ENCODE results near the gene KRTAP12-3.
"Not testable (repeated sequence)": the region's sequence is repeated elsewhere in the genome, so short reads cannot be mapped to it uniquely, and the experiment has no call there.

Gene KRTAP12-3

GRCh38 chr21:44615911-44616590 is 41.7 kb upstream of the KRTAP12-3 start:
- Histone ChIP-seq H3K4me1 (ENCODE audit: control insufficient read depth, insufficient read depth, low read length, unreplicated experiment) (no peaks in the 10 kb centered on the region), H2AFZ (ENCODE audit: low read length, unreplicated experiment) (no peak overlapping the region), H3K27ac (ENCODE audit: low read depth, low read length) (no peak overlapping the region), H3K79me2 (ENCODE audit: control insufficient read depth, insufficient read depth, low read length, unreplicated experiment) (no peaks in the 10 kb centered on the region), H3K27me3 (ENCODE audit: insufficient read depth, low read length) (peaks cover 14% of the 10 kb centered on the region; the same call in 1 of the 2 replicates), H3K36me3 (ENCODE audit: insufficient read depth, low read length) (no peaks in the 10 kb centered on the region), H3K4me3 (ENCODE audit: low read depth, low read length) (no peak overlapping the region)

DNA sequence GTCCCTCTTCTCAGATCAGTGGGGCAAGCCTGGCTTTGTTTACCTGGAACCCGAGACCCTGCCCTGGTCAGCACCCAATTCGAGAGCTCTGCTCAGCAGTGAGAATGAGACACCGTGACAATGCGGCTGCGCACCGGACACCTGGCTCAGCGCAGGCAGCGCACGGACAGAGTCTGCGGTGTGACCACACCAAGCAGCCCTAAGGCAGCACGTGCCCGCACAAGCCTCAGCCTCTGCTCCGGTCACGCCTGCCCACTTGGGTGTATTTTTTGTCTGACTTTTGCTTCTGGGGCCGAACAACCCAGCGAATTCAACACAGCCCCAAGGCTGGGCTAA is 41.2 kb upstream of the KRTAP12-3 start:
- Histone ChIP-seq H3K27me3 (ENCODE audit: insufficient read depth, low read length) (peaks cover 14% of the 10 kb centered on the region; the same call in 1 of the 2 replicates), H3K4me1 (ENCODE audit: control insufficient read depth, insufficient read depth, low read length, unreplicated experiment) (no peaks in the 10 kb centered on the region), H3K27ac (ENCODE audit: low read depth, low read length) (no peak overlapping the region), H3K36me3 (ENCODE audit: insufficient read depth, low read length) (no peaks in the 10 kb centered on the region), H3K4me3 (ENCODE audit: low read depth, low read length) (no peak overlapping the region), H2AFZ (ENCODE audit: low read length, unreplicated experiment) (no peak overlapping the region), H3K79me2 (ENCODE audit: control insufficient read depth, insufficient read depth, low read length, unreplicated experiment) (no peaks in the 10 kb centered on the region)

DNA sequence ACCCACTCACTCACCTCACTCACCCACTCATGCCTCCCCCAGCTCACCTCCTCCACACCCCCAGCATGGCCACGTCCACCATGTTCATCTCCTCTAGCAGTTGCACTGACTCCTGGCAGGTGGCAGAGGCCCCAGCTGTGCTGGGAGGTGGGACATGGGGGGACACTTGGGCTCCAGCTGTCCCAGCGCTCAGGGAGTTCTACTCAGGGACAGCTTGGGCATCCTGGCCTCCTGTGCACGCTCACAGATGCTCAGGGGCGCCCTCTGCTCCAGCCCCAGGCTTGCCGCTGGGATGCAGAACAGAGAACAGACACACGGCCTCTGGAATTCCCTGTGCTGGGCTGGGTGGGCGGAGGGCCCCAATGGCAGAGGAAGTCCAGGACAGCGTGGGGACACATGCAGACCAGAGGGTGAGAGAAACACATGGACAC is 40.6 kb upstream of the KRTAP12-3 start:
- H3K27ac ChIP-seq (ENCODE audit: low read depth, low read length): no peak overlapping the region
- peaks cover 14% of the 10 kb centered on the region; the same call in 1 of the 2 replicates for H3K27me3 ChIP-seq (ENCODE audit: insufficient read depth, low read length)
- no peaks in the 10 kb centered on the region for H3K36me3 ChIP-seq (ENCODE audit: insufficient read depth, low read length)
- H3K4me1 ChIP-seq (ENCODE audit: control insufficient read depth, insufficient read depth, low read length, unreplicated experiment): no peaks in the 10 kb centered on the region
- H3K79me2 ChIP-seq (ENCODE audit: control insufficient read depth, insufficient read depth, low read length, unreplicated experiment): no peaks in the 10 kb centered on the region
- H2AFZ ChIP-seq (ENCODE audit: low read length, unreplicated experiment): no peak overlapping the region
- no peak overlapping the region for H3K4me3 ChIP-seq (ENCODE audit: low read depth, low read length)

GRCh38 chr21:44618504-44618903 is 39.2 kb upstream of the KRTAP12-3 start:
- Histone ChIP-seq H3K27ac (ENCODE audit: low read depth, low read length) (no peak overlapping the region), H3K4me3 (ENCODE audit: low read depth, low read length) (no peak overlapping the region), H3K79me2 (ENCODE audit: control insufficient read depth, insufficient read depth, low read length, unreplicated experiment) (no peaks in the 10 kb centered on the region), H3K36me3 (ENCODE audit: insufficient read depth, low read length) (no peaks in the 10 kb centered on the region), H3K4me1 (ENCODE audit: control insufficient read depth, insufficient read depth, low read length, unreplicated experiment) (no peaks in the 10 kb centered on the region), H2AFZ (ENCODE audit: low read length, unreplicated experiment) (no peak overlapping the region), H3K27me3 (ENCODE audit: insufficient read depth, low read length) (peaks cover 14% of the 10 kb centered on the region; the same call in 1 of the 2 replicates)

DNA sequence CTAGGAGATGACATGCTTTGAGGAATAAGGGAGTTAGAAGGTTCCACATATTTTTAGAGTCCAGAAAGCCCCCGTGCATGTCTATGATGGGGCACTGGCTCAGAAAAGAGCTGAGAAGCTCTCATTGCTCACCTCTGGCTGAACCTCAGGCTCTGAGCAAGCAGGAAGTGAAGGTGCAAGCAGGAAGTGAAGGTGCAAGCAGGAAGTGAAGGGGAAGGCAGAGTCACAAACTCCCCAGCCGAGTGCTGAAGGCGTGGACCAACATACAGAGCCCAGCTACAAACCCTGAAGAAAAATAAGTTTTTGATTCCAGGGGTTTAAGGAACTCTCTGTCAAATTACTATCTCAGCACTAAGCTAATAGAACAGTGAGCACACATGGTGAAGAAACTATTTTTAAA is 38.8 kb upstream of the KRTAP12-3 start:
- H3K4me3 ChIP-seq (ENCODE audit: low read depth, low read length): no peak overlapping the region
- H3K36me3 ChIP-seq (ENCODE audit: insufficient read depth, low read length): no peaks in the 10 kb centered on the region
- no peaks in the 10 kb centered on the region for H3K79me2 ChIP-seq (ENCODE audit: control insufficient read depth, insufficient read depth, low read length, unreplicated experiment)
- no peak overlapping the region for H2AFZ ChIP-seq (ENCODE audit: low read length, unreplicated experiment)
- peaks cover 14% of the 10 kb centered on the region; the same call in 1 of the 2 replicates for H3K27me3 ChIP-seq (ENCODE audit: insufficient read depth, low read length)
- no peak overlapping the region for H3K27ac ChIP-seq (ENCODE audit: low read depth, low read length)
- H3K4me1 ChIP-seq (ENCODE audit: control insufficient read depth, insufficient read depth, low read length, unreplicated experiment): no peaks in the 10 kb centered on the region

GRCh38 chr21:44619886-44620285 is 37.8 kb upstream of the KRTAP12-3 start:
- no peak overlapping the region for H2AFZ ChIP-seq (ENCODE audit: low read length, unreplicated experiment)
- no peaks in the 10 kb centered on the region for H3K79me2 ChIP-seq (ENCODE audit: control insufficient read depth, insufficient read depth, low read length, unreplicated experiment)
- H3K27me3 ChIP-seq (ENCODE audit: insufficient read depth, low read length): peaks cover 11% of the 10 kb centered on the region; the same call in 1 of the 2 replicates
- no peaks in the 10 kb centered on the region for H3K4me1 ChIP-seq (ENCODE audit: control insufficient read depth, insufficient read depth, low read length, unreplicated experiment)
- no peak overlapping the region for H3K27ac ChIP-seq (ENCODE audit: low read depth, low read length)
- no peak overlapping the region for H3K4me3 ChIP-seq (ENCODE audit: low read depth, low read length)
- H3K36me3 ChIP-seq (ENCODE audit: insufficient read depth, low read length): no peaks in the 10 kb centered on the region

DNA sequence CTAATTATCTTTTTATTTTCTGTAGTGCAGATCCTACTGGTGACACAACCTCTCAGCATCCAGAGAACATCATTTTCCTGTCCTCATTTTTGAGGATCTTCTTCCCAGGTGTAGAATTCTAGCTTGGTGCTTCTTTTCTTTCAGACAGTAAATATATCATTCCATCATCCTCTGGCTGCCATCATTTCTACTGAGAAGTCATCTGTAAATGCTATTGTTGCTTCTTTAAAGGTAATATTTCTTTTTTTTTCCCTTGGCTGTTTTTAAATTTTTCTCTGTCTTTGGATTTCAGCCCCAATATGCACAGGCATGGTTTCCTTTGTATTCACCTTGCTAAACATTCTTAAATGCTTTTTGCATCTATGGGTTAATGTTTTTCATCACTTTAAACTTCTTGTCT is 34.2 kb upstream of the KRTAP12-3 start:
- H3K36me3 ChIP-seq (ENCODE audit: insufficient read depth, low read length): no peaks in the 10 kb centered on the region
- H3K27ac ChIP-seq (ENCODE audit: low read depth, low read length): no peak overlapping the region
- no peak overlapping the region for H2AFZ ChIP-seq (ENCODE audit: low read length, unreplicated experiment)
- H3K4me1 ChIP-seq (ENCODE audit: control insufficient read depth, insufficient read depth, low read length, unreplicated experiment): no peaks in the 10 kb centered on the region
- no peaks in the 10 kb centered on the region for H3K79me2 ChIP-seq (ENCODE audit: control insufficient read depth, insufficient read depth, low read length, unreplicated experiment)
- peaks cover 3% of the 10 kb centered on the region; the same call in 1 of the 2 replicates for H3K27me3 ChIP-seq (ENCODE audit: insufficient read depth, low read length)
- H3K4me3 ChIP-seq (ENCODE audit: low read depth, low read length): no peak overlapping the region

- Histone ChIP-seq H3K79me2 (ENCODE audit: control insufficient read depth, insufficient read depth, low read length, unreplicated experiment) (no peaks in the 10 kb centered on the region), H3K27ac (ENCODE audit: low read depth, low read length) (no peak overlapping the region), H2AFZ (ENCODE audit: low read length, unreplicated experiment) (no peak overlapping the region), H3K27me3 (ENCODE audit: insufficient read depth, low read length) (no peaks in the 10 kb centered on the region), H3K4me1 (ENCODE audit: control insufficient read depth, insufficient read depth, low read length, unreplicated experiment) (no peaks in the 10 kb centered on the region), H3K36me3 (ENCODE audit: insufficient read depth, low read length) (no peaks in the 10 kb centered on the region), H3K4me3 (ENCODE audit: low read depth, low read length) (no peak overlapping the region)
Measured at GRCh38 chr21:44625756-44626155, 32.0 kb upstream of the KRTAP12-3 start.

DNA sequence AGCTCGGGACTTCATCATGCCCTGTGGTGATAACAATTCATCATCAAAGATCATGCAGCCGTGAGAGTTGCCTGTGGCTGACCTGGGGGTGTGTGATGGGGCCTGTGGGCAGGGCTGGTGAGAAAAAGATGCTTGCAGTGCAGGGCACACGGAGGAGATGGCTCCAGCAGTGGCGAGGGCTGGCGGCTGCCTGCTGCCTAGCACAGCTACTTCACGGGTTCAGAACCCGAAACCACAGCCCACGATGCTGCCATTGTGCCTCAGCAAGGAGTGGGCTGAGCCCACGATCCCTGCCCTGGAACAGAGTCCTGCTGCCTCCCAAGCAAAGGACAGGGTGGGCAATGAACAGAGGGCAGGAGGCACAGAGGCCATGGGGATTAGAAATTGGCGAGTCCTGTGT is 31.5 kb upstream of the KRTAP12-3 start:
- no peak overlapping the region for H3K4me3 ChIP-seq (ENCODE audit: low read depth, low read length)
- no peaks in the 10 kb centered on the region for H3K36me3 ChIP-seq (ENCODE audit: insufficient read depth, low read length)
- no peaks in the 10 kb centered on the region for H3K27me3 ChIP-seq (ENCODE audit: insufficient read depth, low read length)
- H2AFZ ChIP-seq (ENCODE audit: low read length, unreplicated experiment): no peak overlapping the region
- no peaks in the 10 kb centered on the region for H3K4me1 ChIP-seq (ENCODE audit: control insufficient read depth, insufficient read depth, low read length, unreplicated experiment)
- no peaks in the 10 kb centered on the region for H3K79me2 ChIP-seq (ENCODE audit: control insufficient read depth, insufficient read depth, low read length, unreplicated experiment)
- no peak overlapping the region for H3K27ac ChIP-seq (ENCODE audit: low read depth, low read length)

DNA sequence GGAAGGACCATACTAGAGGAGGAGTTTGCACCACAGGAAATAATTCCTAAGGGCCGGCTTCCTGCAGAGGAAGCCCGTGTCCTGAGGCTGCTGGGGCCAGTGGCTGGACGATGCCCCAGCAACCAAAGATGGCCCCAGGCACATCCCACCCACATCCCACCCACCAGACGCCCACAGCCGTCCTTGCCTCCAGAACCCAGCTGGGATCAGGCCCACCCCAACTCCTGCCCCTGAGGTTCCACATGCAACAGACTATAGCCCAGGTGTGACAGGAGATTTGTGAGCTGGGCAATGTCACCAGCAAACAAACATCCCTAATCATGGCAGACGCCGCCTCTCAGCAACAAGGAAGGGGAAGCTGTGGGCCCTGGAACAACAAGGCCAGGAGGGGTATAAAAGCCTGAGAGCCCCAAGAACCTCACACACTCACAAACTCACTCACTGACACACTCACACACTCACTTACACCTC is 31.0 kb upstream of the KRTAP12-3 start, which contains the start of gene KRTAP10-9:
KRTAP10-9 (plus strand) TSS at position 421 of the 471 bp plus-strand sequence. CDS start 79 bp downstream, outside the sequence.
- Histone ChIP-seq H3K27me3 (ENCODE audit: insufficient read depth, low read length) (no peaks in the 10 kb centered on the region), H3K4me1 (ENCODE audit: control insufficient read depth, insufficient read depth, low read length, unreplicated experiment) (no peaks in the 10 kb centered on the region), H2AFZ (ENCODE audit: low read length, unreplicated experiment) (no peak within 1 kb of the TSS), H3K36me3 (ENCODE audit: insufficient read depth, low read length) (no peaks in the 10 kb centered on the region), H3K4me3 (ENCODE audit: low read depth, low read length) (no peak within 1 kb of the TSS), H3K79me2 (ENCODE audit: control insufficient read depth, insufficient read depth, low read length, unreplicated experiment) (no peaks in the 10 kb centered on the region), H3K27ac (ENCODE audit: low read depth, low read length) (no peak within 1 kb of the TSS)

DNA sequence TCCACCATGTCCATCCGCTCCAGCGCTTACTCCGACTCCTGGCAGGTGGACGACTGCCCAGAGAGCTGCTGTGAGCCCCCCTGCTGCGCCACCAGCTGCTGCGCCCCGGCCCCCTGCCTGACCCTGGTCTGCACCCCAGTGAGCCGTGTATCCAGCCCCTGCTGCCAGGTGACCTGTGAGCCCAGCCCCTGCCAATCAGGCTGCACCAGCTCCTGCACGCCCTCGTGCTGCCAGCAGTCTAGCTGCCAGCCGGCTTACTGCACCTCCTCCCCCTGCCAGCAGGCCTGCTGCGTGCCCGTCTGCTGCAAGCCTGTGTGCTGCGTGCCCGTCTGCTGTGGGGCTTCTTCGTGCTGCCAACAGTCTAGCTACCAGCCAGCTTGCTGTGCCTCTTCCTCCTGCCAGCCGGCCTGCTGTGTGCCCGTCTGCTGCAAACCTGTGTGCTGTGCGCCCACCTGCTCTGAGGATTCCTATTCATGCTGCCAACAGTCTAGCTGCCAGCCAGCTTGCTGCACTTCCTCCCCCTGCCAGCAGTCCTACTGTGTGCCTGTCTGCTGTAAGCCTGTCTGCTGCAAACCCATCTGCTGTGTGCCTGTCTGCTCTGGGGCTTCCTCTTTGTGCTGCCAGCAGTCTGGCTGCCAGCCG is 30.4 kb upstream of the KRTAP12-3 start:
- not testable (repeated sequence) for H3K36me3 ChIP-seq (ENCODE audit: insufficient read depth, low read length); H3K79me2 ChIP-seq (ENCODE audit: control insufficient read depth, insufficient read depth, low read length, unreplicated experiment); H2AFZ ChIP-seq (ENCODE audit: low read length, unreplicated experiment); H3K4me1 ChIP-seq (ENCODE audit: control insufficient read depth, insufficient read depth, low read length, unreplicated experiment); H3K4me3 ChIP-seq (ENCODE audit: low read depth, low read length); H3K27ac ChIP-seq (ENCODE audit: low read depth, low read length); H3K27me3 ChIP-seq (ENCODE audit: insufficient read depth, low read length)
